ENCODE results near the gene CTNNA2. TPM values are rescaled to one million over a fixed set of nuclear protein-coding genes. Genes with fewer than 3 reads are reported as not detected.

CTNNA2 gene
- total RNA-seq, 2 donors from 2014 or later, result not detected

DNA sequence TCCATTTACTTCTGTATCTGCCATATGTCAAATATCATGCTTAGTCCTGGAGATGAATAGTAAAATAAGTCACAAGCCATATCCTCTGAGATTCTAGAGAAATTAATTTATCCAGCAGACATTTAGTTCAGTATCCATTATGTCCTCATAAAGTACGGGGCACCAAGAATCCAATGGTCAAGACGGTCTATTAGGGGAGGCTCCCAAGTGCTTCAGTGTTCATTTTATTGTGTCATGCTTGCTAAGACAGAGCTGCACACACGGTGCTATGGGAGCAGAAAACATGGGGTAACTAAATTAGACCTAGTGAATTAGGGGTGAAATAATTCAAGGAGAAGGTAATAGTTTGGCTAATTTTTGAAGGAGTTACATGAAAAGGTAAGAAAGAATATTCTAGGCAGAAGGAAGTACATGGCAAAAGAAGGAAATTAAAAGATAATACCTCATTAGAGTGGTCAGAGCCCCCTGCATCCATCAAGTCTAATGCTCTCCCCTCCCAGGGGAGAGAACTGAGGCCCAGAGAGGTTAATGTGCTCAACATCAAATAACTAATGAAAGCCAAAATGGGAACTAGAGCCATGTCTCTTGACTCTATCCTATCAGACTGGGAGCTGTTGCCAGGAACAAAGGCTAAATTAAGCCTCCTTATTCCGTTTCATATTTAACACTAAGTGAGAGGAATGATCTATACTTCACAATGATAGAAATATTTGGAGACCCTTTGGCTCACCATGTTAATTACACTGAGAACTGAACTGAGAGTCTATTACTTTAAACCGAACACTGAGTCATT is 433.0 kb downstream of the CTNNA2 start:
- no peaks in the 10 kb centered on the region for H3K4me1 Mint-ChIP-seq
- H3K36me3 Mint-ChIP-seq (ENCODE audit: low read depth), result no peaks in the 10 kb centered on the region
- no peak overlapping the region for H3K27ac Mint-ChIP-seq
- no peaks in the 10 kb centered on the region for H3K9me3 Mint-ChIP-seq
- H3K4me3 Mint-ChIP-seq, result no peak overlapping the region
- no peaks in the 10 kb centered on the region for H3K27me3 Mint-ChIP-seq
- ATAC-seq (replicated peaks), result no peak

GRCh38 chr2:79947751-79948150 is 434.9 kb downstream of the CTNNA2 start:
- no peak overlapping the region for H3K4me3 Mint-ChIP-seq
- ATAC-seq (replicated peaks), result no peak
- H3K9me3 Mint-ChIP-seq, result no peaks in the 10 kb centered on the region
- no peak overlapping the region for H3K27ac Mint-ChIP-seq
- H3K4me1 Mint-ChIP-seq, result no peaks in the 10 kb centered on the region
- no peaks in the 10 kb centered on the region for H3K36me3 Mint-ChIP-seq (ENCODE audit: low read depth)
- no peaks in the 10 kb centered on the region for H3K27me3 Mint-ChIP-seq

GRCh38 chr2:79950526-79950925 is 437.7 kb downstream of the CTNNA2 start:
- Mint-ChIP-seq H3K27me3 (no peaks in the 10 kb centered on the region), H3K4me3 (no peak overlapping the region), H3K9me3 (peaks cover 3% of the 10 kb centered on the region), H3K36me3 (ENCODE audit: low read depth) (no peaks in the 10 kb centered on the region), H3K27ac (no peak overlapping the region), H3K4me1 (no peaks in the 10 kb centered on the region)
- no peak for ATAC-seq (replicated peaks)

DNA sequence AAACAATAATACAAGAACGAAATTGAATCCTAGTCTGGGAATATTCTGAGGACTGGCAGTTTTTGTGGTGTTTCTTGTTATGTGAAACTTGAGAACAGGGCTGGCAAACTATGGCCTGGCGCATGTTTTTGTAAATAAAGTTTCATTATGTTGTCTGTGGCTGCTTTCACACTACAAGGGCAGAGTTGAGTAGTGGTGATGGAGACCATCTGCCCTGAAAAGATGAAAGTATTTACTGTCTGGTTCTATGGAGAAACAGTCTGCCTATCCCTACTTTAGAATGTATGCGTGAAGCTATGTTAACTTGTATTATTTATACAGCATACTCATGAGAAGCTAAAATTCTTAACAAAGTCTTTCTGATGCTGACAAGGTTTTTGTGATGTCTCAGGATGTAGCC is 439.8 kb downstream of the CTNNA2 start:
- ATAC-seq (replicated peaks), result no peak
- Mint-ChIP-seq H3K4me1 (no peaks in the 10 kb centered on the region), H3K36me3 (ENCODE audit: low read depth) (no peaks in the 10 kb centered on the region), H3K4me3 (no peak overlapping the region), H3K27me3 (no peaks in the 10 kb centered on the region), H3K27ac (no peak overlapping the region), H3K9me3 (peaks cover 8% of the 10 kb centered on the region)

- H3K27me3 Mint-ChIP-seq, result no peaks in the 10 kb centered on the region
- no peak overlapping the region for H3K27ac Mint-ChIP-seq
- H3K4me3 Mint-ChIP-seq, result no peak overlapping the region
- H3K9me3 Mint-ChIP-seq, result peaks cover 12% of the 10 kb centered on the region
- H3K4me1 Mint-ChIP-seq, result no peaks in the 10 kb centered on the region
- ATAC-seq (replicated peaks), result no peak
- H3K36me3 Mint-ChIP-seq (ENCODE audit: low read depth), result no peaks in the 10 kb centered on the region
Measured at GRCh38 chr2:79960035-79960434, 447.2 kb downstream of the CTNNA2 start.

- H3K36me3 Mint-ChIP-seq (ENCODE audit: low read depth), result no peaks in the 10 kb centered on the region
- no peak overlapping the region for H3K27ac Mint-ChIP-seq
- no peak overlapping the region for H3K4me3 Mint-ChIP-seq
- ATAC-seq (replicated peaks), result no peak
- H3K4me1 Mint-ChIP-seq, result no peaks in the 10 kb centered on the region
- peaks cover 12% of the 10 kb centered on the region for H3K9me3 Mint-ChIP-seq
- H3K27me3 Mint-ChIP-seq, result no peaks in the 10 kb centered on the region
Measured at GRCh38 chr2:79960519-79960918, 447.7 kb downstream of the CTNNA2 start.

GRCh38 chr2:79964966-79965365 is 452.1 kb downstream of the CTNNA2 start:
- no peaks in the 10 kb centered on the region for H3K4me1 Mint-ChIP-seq
- no peaks in the 10 kb centered on the region for H3K36me3 Mint-ChIP-seq (ENCODE audit: low read depth)
- no peaks in the 10 kb centered on the region for H3K27me3 Mint-ChIP-seq
- ATAC-seq (replicated peaks), result no peak
- H3K27ac Mint-ChIP-seq, result no peak overlapping the region
- H3K9me3 Mint-ChIP-seq, result peaks cover 13% of the 10 kb centered on the region
- H3K4me3 Mint-ChIP-seq, result no peak overlapping the region

GRCh38 chr2:79966369-79966768 is 453.5 kb downstream of the CTNNA2 start:
- ATAC-seq (replicated peaks), result no peak
- Mint-ChIP-seq H3K4me1 (no peaks in the 10 kb centered on the region), H3K9me3 (peaks cover 14% of the 10 kb centered on the region), H3K27ac (no peak overlapping the region), H3K27me3 (no peaks in the 10 kb centered on the region), H3K4me3 (no peak overlapping the region), H3K36me3 (ENCODE audit: low read depth) (no peaks in the 10 kb centered on the region)

- Mint-ChIP-seq H3K4me3 (no peak overlapping the region), H3K27ac (no peak overlapping the region), H3K36me3 (ENCODE audit: low read depth) (no peaks in the 10 kb centered on the region), H3K9me3 (peaks cover 13% of the 10 kb centered on the region), H3K4me1 (no peaks in the 10 kb centered on the region), H3K27me3 (no peaks in the 10 kb centered on the region)
- ATAC-seq (replicated peaks), result no peak
Measured at GRCh38 chr2:79966882-79967281, 454.0 kb downstream of the CTNNA2 start.

DNA sequence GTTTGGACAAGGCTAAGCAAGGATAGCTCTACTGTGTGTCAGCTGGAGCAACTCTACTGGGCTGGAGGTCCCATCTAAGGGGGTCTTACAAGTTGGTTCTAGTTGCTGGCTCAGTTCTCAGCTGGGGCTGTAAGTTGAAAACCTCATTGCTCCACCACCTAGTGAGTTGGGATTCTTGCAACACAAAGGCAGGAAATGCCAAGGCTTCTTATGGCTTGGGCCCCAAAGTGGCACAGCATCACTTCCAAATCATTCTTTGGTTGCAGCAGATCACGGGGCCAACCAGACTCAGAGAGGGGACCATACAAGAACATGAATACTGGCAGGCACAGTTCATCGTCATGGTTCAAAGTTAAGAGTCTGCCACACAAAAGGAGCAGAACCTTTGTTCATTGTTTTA is 459.0 kb downstream of the CTNNA2 start:
- no peak overlapping the region for H3K27ac Mint-ChIP-seq
- peaks cover 6% of the 10 kb centered on the region for H3K9me3 Mint-ChIP-seq
- H3K4me3 Mint-ChIP-seq, result no peak overlapping the region
- no peaks in the 10 kb centered on the region for H3K4me1 Mint-ChIP-seq
- ATAC-seq (replicated peaks), result no peak
- no peaks in the 10 kb centered on the region for H3K27me3 Mint-ChIP-seq
- no peaks in the 10 kb centered on the region for H3K36me3 Mint-ChIP-seq (ENCODE audit: low read depth)

- no peak for ATAC-seq (replicated peaks)
- Mint-ChIP-seq H3K27me3 (no peaks in the 10 kb centered on the region), H3K4me1 (no peaks in the 10 kb centered on the region)
Measured at GRCh38 chr2:79972661-79973060, 459.8 kb downstream of the CTNNA2 start.

GRCh38 chr2:79975791-79976565 is 463.1 kb downstream of the CTNNA2 start:
- Mint-ChIP-seq H3K36me3 (ENCODE audit: low read depth) (no peaks in the 10 kb centered on the region), H3K9me3 (no peaks in the 10 kb centered on the region), H3K27me3 (no peaks in the 10 kb centered on the region), H3K4me1 (no peaks in the 10 kb centered on the region), H3K4me3 (no peak overlapping the region), H3K27ac (no peak overlapping the region)
- no peak for ATAC-seq (replicated peaks)

More at GRCh38 chr2:79972661-79973060, 459.8 kb downstream of the CTNNA2 start:
- Mint-ChIP-seq H3K9me3 (peaks cover 6% of the 10 kb centered on the region), H3K4me3 (no peak overlapping the region), H3K27ac (no peak overlapping the region), H3K36me3 (ENCODE audit: low read depth) (no peaks in the 10 kb centered on the region)

GRCh38 chr2:79977792-79978191 is 464.9 kb downstream of the CTNNA2 start:
- H3K27ac Mint-ChIP-seq, result no peak overlapping the region
- no peak overlapping the region for H3K4me3 Mint-ChIP-seq
- no peaks in the 10 kb centered on the region for H3K4me1 Mint-ChIP-seq
- no peaks in the 10 kb centered on the region for H3K9me3 Mint-ChIP-seq
- no peaks in the 10 kb centered on the region for H3K27me3 Mint-ChIP-seq
- ATAC-seq (replicated peaks), result no peak
- no peaks in the 10 kb centered on the region for H3K36me3 Mint-ChIP-seq (ENCODE audit: low read depth)

DNA sequence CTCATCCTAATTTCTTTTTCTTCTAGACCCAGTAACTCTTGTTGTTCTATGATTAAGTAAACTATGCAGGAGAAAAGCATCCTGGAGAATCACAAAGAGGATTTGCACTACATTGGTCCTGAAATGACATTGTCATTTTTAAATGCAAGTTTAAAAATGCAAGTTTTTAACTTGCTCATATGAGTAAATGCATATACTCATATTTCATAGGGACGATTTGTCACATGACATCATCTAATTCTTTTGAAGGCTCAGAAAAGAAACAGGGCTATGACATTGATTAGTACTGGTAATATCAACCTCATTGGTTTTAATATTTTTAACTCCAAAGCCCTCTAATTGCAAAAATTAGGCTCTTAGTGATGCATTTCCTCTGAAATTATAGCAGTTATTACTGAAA is 467.3 kb downstream of the CTNNA2 start:
- Mint-ChIP-seq H3K36me3 (ENCODE audit: low read depth) (no peaks in the 10 kb centered on the region), H3K9me3 (no peaks in the 10 kb centered on the region), H3K27ac (no peak overlapping the region), H3K27me3 (no peaks in the 10 kb centered on the region), H3K4me1 (no peaks in the 10 kb centered on the region), H3K4me3 (no peak overlapping the region)
- no peak for ATAC-seq (replicated peaks)

GRCh38 chr2:79980816-79981215 is 468.0 kb downstream of the CTNNA2 start:
- no peaks in the 10 kb centered on the region for H3K27me3 Mint-ChIP-seq
- no peaks in the 10 kb centered on the region for H3K36me3 Mint-ChIP-seq (ENCODE audit: low read depth)
- no peaks in the 10 kb centered on the region for H3K9me3 Mint-ChIP-seq
- H3K27ac Mint-ChIP-seq, result no peak overlapping the region
- H3K4me1 Mint-ChIP-seq, result no peaks in the 10 kb centered on the region
- ATAC-seq (replicated peaks), result no peak
- H3K4me3 Mint-ChIP-seq, result no peak overlapping the region

All from activated T-helper 17 cell treated with anti-CD3 and anti-CD28 coated beads, Interleukin-2, amount 50 U/mL, for 72 hours (primary cell).